ENCODE results near the gene SGCE. TPM values are rescaled to one million over a fixed set of nuclear protein-coding genes. Genes with fewer than 3 reads are reported as not detected.

Gene SGCE
- total and polyA plus RNA-seq, 2 donors (not counting 1 experiment from before 2014, with no cell fraction given), result 8.9 to 13.0 TPM

GRCh38 chr7:94571816-94572215 is 84.1 kb downstream of the SGCE start:
- no peak overlapping the region for H3K27ac Mint-ChIP-seq
- no peaks in the 10 kb centered on the region for H3K4me1 ChIP-seq (ENCODE audit: control insufficient read depth in 2 of 2, insufficient read depth in 2 of 2, low read length in 2 of 2)
- H3K9me3 Mint-ChIP-seq (ENCODE audit: insufficient read depth), result peaks cover 11% of the 10 kb centered on the region
- DNase-seq (no peak), ATAC-seq (ENCODE audit: low read depth) (no peak)
- ChIA-PET CTCF (no interaction called here), POLR2A (no interaction called here)
- no peak overlapping the region for H2AFZ ChIP-seq (ENCODE audit: insufficient read depth, low read depth, low read length, poor library complexity, severe bottlenecking)
- peaks cover 3 to 7% of the 10 kb centered on the region in 2 experiments for H3K36me3 ChIP-seq (replicated peaks in 1 of 2; ENCODE audit: control extremely low read depth in 1 of 2, control insufficient read depth in 1 of 2, extremely low read depth in 1 of 2, insufficient read depth in 2 of 2, low read length in 1 of 2)
- no peak overlapping the region for H3K4me3 Mint-ChIP-seq
- no peaks in the 10 kb centered on the region for H4K20me1 ChIP-seq (ENCODE audit: control insufficient read depth, insufficient read depth, low read length, poor library complexity, severe bottlenecking)
- H3K4me2 ChIP-seq (replicated peaks; ENCODE audit: low read depth, low read length, poor library complexity, severe bottlenecking), result no peak overlapping the region
- no peak for TF ChIP-seq CTCF (IDR thresholded peaks at IDR 0.05)
- TF ChIP-seq EZH2 (IDR thresholded peaks at IDR 0.05; ENCODE audit: borderline replicate concordance, insufficient read depth, low read depth, low read length, poor library complexity, severe bottlenecking), result no peak
- H3K27me3 ChIP-seq (replicated peaks in 1 of 4; ENCODE audit: control extremely low read depth in 1 of 4, control insufficient read depth in 3 of 4, insufficient read depth in 4 of 4, low read length in 3 of 4), result no peaks in the 10 kb centered on the region
- peaks cover 4 to 11% (median 8%) of the 10 kb centered on the region in 3 donors for H3K9me3 ChIP-seq (ENCODE audit: control extremely low read depth in 1 of 3, control insufficient read depth in 2 of 3, insufficient read depth in 1 of 3, low read length in 2 of 3)
- no peak overlapping the region for H3K27ac ChIP-seq (ENCODE audit: low read length in 2 of 2)
- H3K4me1 Mint-ChIP-seq, result no peaks in the 10 kb centered on the region
- intact Hi-C loops (cut with micrococcal nuclease), result no loop called here
- H3K27me3 Mint-ChIP-seq, result no peaks in the 10 kb centered on the region
- no peak overlapping the region for H3K9ac ChIP-seq (ENCODE audit: low read length)
- no peaks in the 10 kb centered on the region for H3K79me2 ChIP-seq (ENCODE audit: control insufficient read depth, insufficient read depth, low read length)
- no peak overlapping the region for H3K4me3 ChIP-seq (ENCODE audit: control extremely low read depth in 1 of 5, extremely low read depth in 1 of 5, insufficient read depth in 1 of 5, low read depth in 2 of 5, low read length in 4 of 5)

GRCh38 chr7:94567396-94567795 is 88.5 kb downstream of the SGCE start:
- ChIA-PET CTCF (no interaction called here), POLR2A (no interaction called here)
- intact Hi-C loops (cut with micrococcal nuclease), result no loop called here
- Histone ChIP-seq H2AFZ (ENCODE audit: insufficient read depth, low read depth, low read length, poor library complexity, severe bottlenecking) (no peak overlapping the region), H3K4me1 (ENCODE audit: control insufficient read depth in 2 of 2, insufficient read depth in 2 of 2, low read length in 2 of 2) (no peaks in the 10 kb centered on the region), H3K79me2 (ENCODE audit: control insufficient read depth, insufficient read depth, low read length) (no peaks in the 10 kb centered on the region), H3K27me3 (replicated peaks in 1 of 4; ENCODE audit: control extremely low read depth in 1 of 4, control insufficient read depth in 3 of 4, insufficient read depth in 4 of 4, low read length in 3 of 4) (no peaks in the 10 kb centered on the region), H3K4me2 (replicated peaks; ENCODE audit: low read depth, low read length, poor library complexity, severe bottlenecking) (no peak overlapping the region), H3K9ac (ENCODE audit: low read length) (no peak overlapping the region), H4K20me1 (ENCODE audit: control insufficient read depth, insufficient read depth, low read length, poor library complexity, severe bottlenecking) (no peaks in the 10 kb centered on the region), H3K27ac (ENCODE audit: low read length in 2 of 2) (no peak overlapping the region), H3K4me3 (ENCODE audit: control extremely low read depth in 1 of 5, extremely low read depth in 1 of 5, insufficient read depth in 1 of 5, low read depth in 2 of 5, low read length in 4 of 5) (no peak overlapping the region), H3K36me3 (replicated peaks in 1 of 2; ENCODE audit: control extremely low read depth in 1 of 2, control insufficient read depth in 1 of 2, extremely low read depth in 1 of 2, insufficient read depth in 2 of 2, low read length in 1 of 2) (no peaks in the 10 kb centered on the region), H3K9me3 (ENCODE audit: control extremely low read depth in 1 of 3, control insufficient read depth in 2 of 3, insufficient read depth in 1 of 3, low read length in 2 of 3) (no peaks in the 10 kb centered on the region)
- no peak for DNase-seq
- Mint-ChIP-seq H3K27ac (no peak overlapping the region), H3K4me3 (no peak overlapping the region), H3K9me3 (ENCODE audit: insufficient read depth) (no peaks in the 10 kb centered on the region), H3K4me1 (no peaks in the 10 kb centered on the region), H3K27me3 (no peaks in the 10 kb centered on the region)
- TF ChIP-seq CTCF (IDR thresholded peaks at IDR 0.05) (no peak), EZH2 (IDR thresholded peaks at IDR 0.05; ENCODE audit: borderline replicate concordance, insufficient read depth, low read depth, low read length, poor library complexity, severe bottlenecking) (no peak)
- ATAC-seq (ENCODE audit: low read depth), result no peak
